PFSK-1 (cell line): ENCODE measurements around the gene NUTF2.

Experiments used
- FOXP2 ChIP-seq: optimal IDR thresholded peaks from 2 replicates; pipeline ENCODE3; 2011; ENCODE audit warnings: borderline replicate concordance, control low read depth, inconsistent platforms; ENCODE audit not compliant: insufficient read depth; ENCODE audit errors: extremely low read length, extremely low read depth
- POLR2AphosphoS5 ChIP-seq: IDR thresholded peaks from 2 replicates; pipeline ENCODE4 v1.6.1; 2012; ENCODE audit warnings: low read depth, mild to moderate bottlenecking, control low read depth, low read length, moderate library complexity
- SIN3A ChIP-seq: IDR thresholded peaks from 2 replicates; pipeline ENCODE4 v1.6.1; 2012; ENCODE audit warnings: mild to moderate bottlenecking, low read length, moderate library complexity, borderline replicate concordance; ENCODE audit not compliant: insufficient read depth
- TAF1 ChIP-seq: IDR thresholded peaks from 2 replicates; pipeline ENCODE4 v1.6.1; 2012; ENCODE audit warnings: low read length, control low read depth, borderline replicate concordance; ENCODE audit not compliant: insufficient read depth
- TF ChIP-seq, protein P1 (sequence below), 2 experiments: IDR thresholded peaks; 2 replicates each; pipeline versions ENCODE4 v1.6.1 to v1.8.0; 2011 to 2012; ENCODE audit warnings: low read depth in 2 of 2, low read length in 2 of 2, control low read depth in 1 of 2, inconsistent platforms in 1 of 2, mild to moderate bottlenecking in 1 of 2, moderate library complexity in 1 of 2; ENCODE audit not compliant: insufficient read depth in 1 of 2

NUTF2 gene

DNA sequence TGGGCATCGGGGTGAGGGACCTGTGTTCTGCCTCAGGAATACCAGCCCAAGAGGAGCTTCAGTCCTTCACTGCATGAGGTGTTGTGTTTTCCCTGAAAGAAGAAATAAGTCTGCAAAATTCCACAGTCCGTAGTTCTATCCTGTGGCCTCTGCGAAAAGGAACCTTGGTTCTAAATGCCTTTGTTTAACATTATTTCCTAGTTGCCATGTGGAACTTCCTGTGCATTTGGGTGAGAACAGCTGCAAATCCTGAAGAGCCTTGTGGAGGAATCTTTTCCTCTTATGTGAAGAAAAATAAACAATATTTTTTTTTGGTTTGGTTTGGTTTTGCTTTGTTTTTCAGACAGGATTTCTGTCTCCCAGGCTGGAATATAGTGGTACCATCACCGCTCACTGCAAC lies 56.1 kb downstream of the NUTF2 start:
- TF ChIP-seq, protein P1, sequence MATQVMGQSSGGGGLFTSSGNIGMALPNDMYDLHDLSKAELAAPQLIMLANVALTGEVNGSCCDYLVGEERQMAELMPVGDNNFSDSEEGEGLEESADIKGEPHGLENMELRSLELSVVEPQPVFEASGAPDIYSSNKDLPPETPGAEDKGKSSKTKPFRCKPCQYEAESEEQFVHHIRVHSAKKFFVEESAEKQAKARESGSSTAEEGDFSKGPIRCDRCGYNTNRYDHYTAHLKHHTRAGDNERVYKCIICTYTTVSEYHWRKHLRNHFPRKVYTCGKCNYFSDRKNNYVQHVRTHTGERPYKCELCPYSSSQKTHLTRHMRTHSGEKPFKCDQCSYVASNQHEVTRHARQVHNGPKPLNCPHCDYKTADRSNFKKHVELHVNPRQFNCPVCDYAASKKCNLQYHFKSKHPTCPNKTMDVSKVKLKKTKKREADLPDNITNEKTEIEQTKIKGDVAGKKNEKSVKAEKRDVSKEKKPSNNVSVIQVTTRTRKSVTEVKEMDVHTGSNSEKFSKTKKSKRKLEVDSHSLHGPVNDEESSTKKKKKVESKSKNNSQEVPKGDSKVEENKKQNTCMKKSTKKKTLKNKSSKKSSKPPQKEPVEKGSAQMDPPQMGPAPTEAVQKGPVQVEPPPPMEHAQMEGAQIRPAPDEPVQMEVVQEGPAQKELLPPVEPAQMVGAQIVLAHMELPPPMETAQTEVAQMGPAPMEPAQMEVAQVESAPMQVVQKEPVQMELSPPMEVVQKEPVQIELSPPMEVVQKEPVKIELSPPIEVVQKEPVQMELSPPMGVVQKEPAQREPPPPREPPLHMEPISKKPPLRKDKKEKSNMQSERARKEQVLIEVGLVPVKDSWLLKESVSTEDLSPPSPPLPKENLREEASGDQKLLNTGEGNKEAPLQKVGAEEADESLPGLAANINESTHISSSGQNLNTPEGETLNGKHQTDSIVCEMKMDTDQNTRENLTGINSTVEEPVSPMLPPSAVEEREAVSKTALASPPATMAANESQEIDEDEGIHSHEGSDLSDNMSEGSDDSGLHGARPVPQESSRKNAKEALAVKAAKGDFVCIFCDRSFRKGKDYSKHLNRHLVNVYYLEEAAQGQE (IDR thresholded peaks at IDR 0.05; ENCODE audit: insufficient read depth in 1 of 2, low read depth in 2 of 2, low read length in 2 of 2): no peak
- TF ChIP-seq POLR2AphosphoS5 (no peak), FOXP2 (no peak), SIN3A (no peak), TAF1 (no peak)

GRCh38 chr16:67907397-67908180 lies 60.9 kb downstream of the NUTF2 start:
- TF ChIP-seq POLR2AphosphoS5 (no peak), SIN3A (no peak), TAF1 (no peak), FOXP2 (no peak)
- TF ChIP-seq, protein P1 (IDR thresholded peaks at IDR 0.05; ENCODE audit: insufficient read depth in 1 of 2, low read depth in 2 of 2, low read length in 2 of 2): no peak

GRCh38 chr16:67909056-67909742 lies 62.5 kb downstream of the NUTF2 start:
- TF ChIP-seq, protein P1 (IDR thresholded peaks at IDR 0.05; ENCODE audit: insufficient read depth in 1 of 2, low read depth in 2 of 2, low read length in 2 of 2): no peak
- TF ChIP-seq TAF1 (no peak), FOXP2 (no peak), SIN3A (no peak), POLR2AphosphoS5 (no peak)

- TF ChIP-seq, protein P1 (IDR thresholded peaks at IDR 0.05; ENCODE audit: insufficient read depth in 1 of 2, low read depth in 2 of 2, low read length in 2 of 2): no peak
Measured at GRCh38 chr16:67910158-67910557, 63.4 kb downstream of the NUTF2 start.
